Mammary epithelial cell (primary cell): ENCODE results near the gene TSPAN32.

Experiments
- CTCF ChIP-seq, 2 donors: IDR thresholded peaks in 1 of 2; conservative IDR thresholded peaks in 1 of 2; 2 replicates each; pipeline ENCODE4 v1.5.1; 2011 to 2012; ENCODE audit warnings: inconsistent platforms in 2 of 2, low read length in 2 of 2, mild to moderate bottlenecking in 2 of 2, control low read depth in 1 of 2, low read depth in 1 of 2; ENCODE audit not compliant: insufficient read depth in 1 of 2; ENCODE audit errors: extremely low read depth in 1 of 2
- EZH2 ChIP-seq: IDR thresholded peaks from 2 replicates; pipeline ENCODE4 v1.6.1; 2012; ENCODE audit warnings: low read length, inconsistent platforms, borderline replicate concordance

GRCh38 chr11:2289350-2289749, 12.5 kb upstream of the TSPAN32 start:
- TF ChIP-seq CTCF (conservative IDR thresholded peaks at IDR 0.05 in 1 of 2, IDR thresholded peaks at IDR 0.05 in 1 of 2; ENCODE audit: extremely low read depth in 1 of 2, insufficient read depth in 1 of 2, low read depth in 1 of 2, low read length in 2 of 2) = no peak
- TF ChIP-seq EZH2 = no peak
